Measurements from ENCODE around the gene TP53I3. TPM values are rescaled to one million over a fixed set of nuclear protein-coding genes. Genes with fewer than 3 reads are reported as not detected.
"Not testable (repeated sequence)": the region's sequence is repeated elsewhere in the genome, so short reads cannot be mapped to it uniquely, and the experiment has no call there.

Gene TP53I3
- total RNA-seq, 1 experiment from 2014 or later, result 13.5 TPM

- Histone ChIP-seq H3K9me3 (ENCODE audit: low read length) (no peaks in the 10 kb centered on the region), H3K4me2 (ENCODE audit: low read depth, low read length, poor library complexity, severe bottlenecking) (peak overlapping the region; percentile 99), H3K4me3 (ENCODE audit: low read length) (peak overlapping the region; percentile 61), H3K9me2 (replicated peaks; ENCODE audit: insufficient read depth, low read length) (no peaks in the 10 kb centered on the region), H3K27ac (ENCODE audit: low read length) (no peak overlapping the region), H3K4me1 (ENCODE audit: low read length) (peaks cover 32% of the 10 kb centered on the region), H3K79me2 (ENCODE audit: low read length) (peaks cover 31% of the 10 kb centered on the region), H4K20me1 (ENCODE audit: insufficient read depth, low read depth, low read length) (no peaks in the 10 kb centered on the region), H3K27me3 (ENCODE audit: low read length) (no peaks in the 10 kb centered on the region), H3K9ac (ENCODE audit: low read length) (peak overlapping the region; percentile 59), H3K36me3 (ENCODE audit: insufficient read depth, low read length) (no peaks in the 10 kb centered on the region), H2AFZ (ENCODE audit: low read length) (peak overlapping the region; percentile 25)
- DNase-seq, result peak; percentile 80
Measured at GRCh38 chr2:24048769-24049484, 35.7 kb downstream of the TP53I3 start.

GRCh38 chr2:24047703-24048033, 37.0 kb downstream of the TP53I3 start:
- Histone ChIP-seq H3K79me2 (ENCODE audit: low read length) (peaks cover 42% of the 10 kb centered on the region), H2AFZ (ENCODE audit: low read length) (peak overlapping the region; percentile 66), H3K9ac (ENCODE audit: low read length) (peak overlapping the region; percentile 43), H3K27ac (ENCODE audit: low read length) (no peak overlapping the region), H3K4me2 (ENCODE audit: low read depth, low read length, poor library complexity, severe bottlenecking) (peak overlapping the region; percentile 99), H3K9me2 (replicated peaks; ENCODE audit: insufficient read depth, low read length) (no peaks in the 10 kb centered on the region), H3K4me3 (ENCODE audit: low read length) (peak overlapping the region; percentile 44; the same call in 1 of the 2 replicates), H4K20me1 (ENCODE audit: insufficient read depth, low read depth, low read length) (no peaks in the 10 kb centered on the region), H3K36me3 (ENCODE audit: insufficient read depth, low read length) (no peaks in the 10 kb centered on the region), H3K27me3 (ENCODE audit: low read length) (no peaks in the 10 kb centered on the region), H3K4me1 (ENCODE audit: low read length) (peaks cover 32% of the 10 kb centered on the region), H3K9me3 (ENCODE audit: low read length) (no peaks in the 10 kb centered on the region)
- no peak for DNase-seq

GRCh38 chr2:24046930-24047702, 37.5 kb downstream of the TP53I3 start, which contains the start of gene WDCP:
WDCP (minus strand) TSS chr2:24047391; CDS start chr2:24039494, 7,897 bp downstream.
- Histone ChIP-seq H2AFZ (ENCODE audit: low read length) (peak within 1 kb of the TSS; percentile 84), H3K4me3 (ENCODE audit: low read length) (peak within 1 kb of the TSS; percentile 100), H3K27ac (ENCODE audit: low read length) (peak within 1 kb of the TSS; percentile 39; the same call in 1 of the 2 replicates), H3K4me2 (ENCODE audit: low read depth, low read length, poor library complexity, severe bottlenecking) (peak within 1 kb of the TSS; percentile 99), H3K9me3 (ENCODE audit: low read length) (no peaks in the 10 kb centered on the region), H4K20me1 (ENCODE audit: insufficient read depth, low read depth, low read length) (no peaks in the 10 kb centered on the region), H3K4me1 (ENCODE audit: low read length) (peaks cover 32% of the 10 kb centered on the region), H3K36me3 (ENCODE audit: insufficient read depth, low read length) (no peaks in the 10 kb centered on the region), H3K27me3 (ENCODE audit: low read length) (no peaks in the 10 kb centered on the region), H3K9ac (ENCODE audit: low read length) (peak within 1 kb of the TSS; percentile 98), H3K9me2 (replicated peaks; ENCODE audit: insufficient read depth, low read length) (no peaks in the 10 kb centered on the region), H3K79me2 (ENCODE audit: low read length) (peaks cover 42% of the 10 kb centered on the region)
- peak; percentile 98 for DNase-seq

- Histone ChIP-seq H3K4me2 (ENCODE audit: low read depth, low read length, poor library complexity, severe bottlenecking) (peak overlapping the region; percentile 99), H3K27me3 (ENCODE audit: low read length) (no peaks in the 10 kb centered on the region), H3K4me1 (ENCODE audit: low read length) (peaks cover 32% of the 10 kb centered on the region), H4K20me1 (ENCODE audit: insufficient read depth, low read depth, low read length) (no peaks in the 10 kb centered on the region), H3K27ac (ENCODE audit: low read length) (0 out of 2 replicates have a peak overlapping the region, but pooled peaks have one; percentile 39), H3K9me3 (ENCODE audit: low read length) (no peaks in the 10 kb centered on the region), H3K9me2 (replicated peaks; ENCODE audit: insufficient read depth, low read length) (no peaks in the 10 kb centered on the region), H3K4me3 (ENCODE audit: low read length) (peak overlapping the region; percentile 100), H3K9ac (ENCODE audit: low read length) (peak overlapping the region; percentile 98), H3K79me2 (ENCODE audit: low read length) (peaks cover 42% of the 10 kb centered on the region), H3K36me3 (ENCODE audit: insufficient read depth, low read length) (no peaks in the 10 kb centered on the region), H2AFZ (ENCODE audit: low read length) (no peak overlapping the region)
- DNase-seq, result no peak
Measured at GRCh38 chr2:24046599-24046929, 38.1 kb downstream of the TP53I3 start.

GRCh38 chr2:24045511-24046508, 38.8 kb downstream of the TP53I3 start:
- Histone ChIP-seq H3K27me3 (ENCODE audit: low read length) (no peaks in the 10 kb centered on the region), H3K9ac (ENCODE audit: low read length) (peak overlapping the region; percentile 98), H3K4me3 (ENCODE audit: low read length) (peak overlapping the region; percentile 100), H2AFZ (ENCODE audit: low read length) (no peak overlapping the region), H3K79me2 (ENCODE audit: low read length) (peaks cover 48% of the 10 kb centered on the region), H3K36me3 (ENCODE audit: insufficient read depth, low read length) (no peaks in the 10 kb centered on the region), H3K9me3 (ENCODE audit: low read length) (no peaks in the 10 kb centered on the region), H3K27ac (ENCODE audit: low read length) (no peak overlapping the region), H3K4me1 (ENCODE audit: low read length) (peaks cover 32% of the 10 kb centered on the region), H4K20me1 (ENCODE audit: insufficient read depth, low read depth, low read length) (no peaks in the 10 kb centered on the region), H3K4me2 (ENCODE audit: low read depth, low read length, poor library complexity, severe bottlenecking) (peak overlapping the region; percentile 99), H3K9me2 (replicated peaks; ENCODE audit: insufficient read depth, low read length) (no peaks in the 10 kb centered on the region)
- DNase-seq, result no peak

- H3K27ac ChIP-seq (ENCODE audit: low read length); H3K9me2 ChIP-seq (replicated peaks; ENCODE audit: insufficient read depth, low read length); H3K9ac ChIP-seq (ENCODE audit: low read length); H4K20me1 ChIP-seq (ENCODE audit: insufficient read depth, low read depth, low read length); H3K4me3 ChIP-seq (ENCODE audit: low read length); DNase-seq; H2AFZ ChIP-seq (ENCODE audit: low read length); H3K27me3 ChIP-seq (ENCODE audit: low read length); H3K9me3 ChIP-seq (ENCODE audit: low read length); H3K4me2 ChIP-seq (ENCODE audit: low read depth, low read length, poor library complexity, severe bottlenecking): not testable (repeated sequence)
- peaks cover 13% of the 10 kb centered on the region for H3K36me3 ChIP-seq (ENCODE audit: insufficient read depth, low read length)
- peaks cover 70% of the 10 kb centered on the region for H3K79me2 ChIP-seq (ENCODE audit: low read length)
- H3K4me1 ChIP-seq (ENCODE audit: low read length), result peaks cover 14% of the 10 kb centered on the region
Measured at GRCh38 chr2:24043133-24043532, 41.5 kb downstream of the TP53I3 start.

- DNase-seq, result no peak
- Histone ChIP-seq H3K36me3 (ENCODE audit: insufficient read depth, low read length) (peaks cover 18% of the 10 kb centered on the region), H3K4me2 (ENCODE audit: low read depth, low read length, poor library complexity, severe bottlenecking) (no peak overlapping the region), H3K9me3 (ENCODE audit: low read length) (no peaks in the 10 kb centered on the region), H3K9ac (ENCODE audit: low read length) (no peak overlapping the region), H3K27me3 (ENCODE audit: low read length) (no peaks in the 10 kb centered on the region), H3K4me1 (ENCODE audit: low read length) (peaks cover 4% of the 10 kb centered on the region), H3K9me2 (replicated peaks; ENCODE audit: insufficient read depth, low read length) (no peaks in the 10 kb centered on the region), H3K79me2 (ENCODE audit: low read length) (peaks cover 75% of the 10 kb centered on the region), H4K20me1 (ENCODE audit: insufficient read depth, low read depth, low read length) (no peaks in the 10 kb centered on the region), H3K27ac (ENCODE audit: low read length) (no peak overlapping the region), H3K4me3 (ENCODE audit: low read length) (no peak overlapping the region), H2AFZ (ENCODE audit: low read length) (no peak overlapping the region)
Measured at GRCh38 chr2:24040511-24040910, 44.1 kb downstream of the TP53I3 start.

All from Karpas-422 (cell line).